RWPE2 (cell line): Measurements from ENCODE around the gene POU2AF1.

Experiments
- ATAC-seq: fragments of 200-7000 bp; cut with Tn5 transposase; 3 replicates; pipeline ENCODE4 v1.9.1; 2021; ENCODE audit warnings: low read depth
- DNase-seq: peaks from one replicate; pipeline ENCODE4 v3.0.0-alpha.2; 2020; ENCODE audit warnings: low spot score
- H3K27ac ChIP-seq: fragments of 450-650 bp; 2 replicates; pipeline ENCODE4 v1.5.1; 2017; ENCODE audit warnings: mild to moderate bottlenecking; ENCODE audit not compliant: poor library complexity, severe bottlenecking
- H3K27me3 ChIP-seq: fragments of 250-450 bp; sonication (Bioruptor Pico); 2 replicates; pipeline ENCODE4 v1.5.1; 2021; ENCODE audit warnings: mild to moderate bottlenecking, moderate library complexity; ENCODE audit not compliant: insufficient read depth, poor library complexity, severe bottlenecking
- H3K36me3 ChIP-seq: fragments of 250-450 bp; sonication (Bioruptor Pico); 2 replicates; pipeline ENCODE4 v1.5.1; 2020; ENCODE audit warnings: low read depth, mild to moderate bottlenecking, moderate library complexity
- H3K4me1 ChIP-seq: fragments of 250-450 bp; sonication (Bioruptor Pico); 2 replicates; pipeline ENCODE4 v1.5.1; 2021; ENCODE audit warnings: mild to moderate bottlenecking, moderate library complexity; ENCODE audit not compliant: insufficient read depth, poor library complexity, severe bottlenecking
- H3K4me3 ChIP-seq: fragments of 250-450 bp; sonication (Bioruptor Pico); 2 replicates; pipeline ENCODE4 v1.5.1; 2021; ENCODE audit warnings: mild to moderate bottlenecking, moderate library complexity; ENCODE audit not compliant: severe bottlenecking
- H3K9me3 ChIP-seq: fragments of 250-450 bp; sonication (Bioruptor Pico); 2 replicates; pipeline ENCODE4 v1.5.1; 2021; ENCODE audit warnings: mild to moderate bottlenecking, moderate library complexity; ENCODE audit not compliant: severe bottlenecking
- CTCF ChIP-seq: fragments of 450-650 bp; IDR thresholded peaks from one replicate; pipeline ENCODE4 v1.5.1; 2017; ENCODE audit warnings: mild to moderate bottlenecking, moderate library complexity; ENCODE audit not compliant: poor library complexity, severe bottlenecking

The POU2AF1 gene

DNA sequence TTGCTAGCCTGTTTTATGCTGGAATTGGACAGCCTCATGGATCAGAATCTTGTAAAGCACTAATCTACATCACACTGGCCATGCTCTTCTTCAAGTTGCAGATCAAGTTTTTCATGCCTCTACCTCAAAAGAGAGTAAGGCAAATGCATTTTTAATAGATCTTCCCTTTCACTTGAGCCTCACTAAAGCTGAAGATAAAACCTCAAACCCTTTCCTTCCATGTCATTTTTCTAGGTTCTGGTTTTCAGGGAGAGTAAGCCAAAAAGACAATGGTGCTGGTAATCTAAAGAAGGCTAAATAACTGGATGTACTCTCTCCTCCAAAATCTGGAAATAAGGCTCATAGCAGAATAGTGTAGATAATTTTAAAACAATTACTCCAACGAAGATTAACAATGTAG is 28.3 kb downstream of the POU2AF1 start:
- H3K9me3 ChIP-seq: no peaks in the 10 kb centered on the region
- H3K4me3 ChIP-seq: no peak overlapping the region
- no peak for TF ChIP-seq CTCF
- DNase-seq (no peak), ATAC-seq (no peak)
- H3K36me3 ChIP-seq: no peaks in the 10 kb centered on the region
- no peaks in the 10 kb centered on the region for H3K27me3 ChIP-seq
- no peak overlapping the region for H3K27ac ChIP-seq
- H3K4me1 ChIP-seq: no peaks in the 10 kb centered on the region

DNA sequence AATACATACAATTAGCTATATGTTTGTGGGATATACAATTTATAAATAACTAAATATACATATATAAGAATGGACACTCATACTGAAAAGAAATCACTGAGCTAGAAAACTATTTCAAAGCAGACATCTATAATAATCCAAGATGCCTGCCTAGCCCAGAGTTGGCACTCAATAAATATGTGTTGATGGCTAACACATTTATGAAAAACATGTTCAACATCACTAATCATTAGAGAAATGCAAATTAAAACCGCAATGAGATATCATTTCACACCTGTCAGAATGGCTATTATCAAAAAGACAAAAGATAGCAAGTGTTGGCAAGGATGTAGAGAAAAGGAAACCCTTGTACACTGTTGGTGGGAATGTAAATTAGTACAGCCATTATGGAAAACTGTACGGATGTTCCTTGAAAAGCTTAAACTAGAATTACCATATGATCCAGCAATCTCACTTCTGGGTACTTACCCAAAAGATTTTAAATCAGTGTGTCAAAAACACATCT is 29.8 kb downstream of the POU2AF1 start:
- no peaks in the 10 kb centered on the region for H3K36me3 ChIP-seq
- H3K4me3 ChIP-seq: no peak overlapping the region
- no peak overlapping the region for H3K27ac ChIP-seq
- DNase-seq: no peak
- H3K4me1 ChIP-seq: no peaks in the 10 kb centered on the region
- TF ChIP-seq CTCF: no peak
- no peaks in the 10 kb centered on the region for H3K27me3 ChIP-seq
- no peak for ATAC-seq
- H3K9me3 ChIP-seq: no peaks in the 10 kb centered on the region

- no peak for DNase-seq
- Histone ChIP-seq H3K9me3 (no peaks in the 10 kb centered on the region), H3K4me3 (no peak overlapping the region), H3K27ac (no peak overlapping the region), H3K4me1 (no peaks in the 10 kb centered on the region), H3K36me3 (no peaks in the 10 kb centered on the region), H3K27me3 (no peaks in the 10 kb centered on the region)
- ATAC-seq: no peak
- no peak for TF ChIP-seq CTCF
Measured at GRCh38 chr11:111348147-111348546, 30.9 kb downstream of the POU2AF1 start.

- no peak overlapping the region for H3K27ac ChIP-seq
- no peak for ATAC-seq
- no peaks in the 10 kb centered on the region for H3K27me3 ChIP-seq
- no peaks in the 10 kb centered on the region for H3K4me1 ChIP-seq
- TF ChIP-seq CTCF: no peak
- no peak overlapping the region for H3K4me3 ChIP-seq
- H3K36me3 ChIP-seq: no peaks in the 10 kb centered on the region
- DNase-seq: no peak
- H3K9me3 ChIP-seq: no peaks in the 10 kb centered on the region
Measured at GRCh38 chr11:111347723-111348115, 31.4 kb downstream of the POU2AF1 start.

GRCh38 chr11:111347002-111347722 is 31.9 kb downstream of the POU2AF1 start:
- no peak overlapping the region for H3K27ac ChIP-seq
- no peaks in the 10 kb centered on the region for H3K27me3 ChIP-seq
- ATAC-seq: no peak
- no peaks in the 10 kb centered on the region for H3K36me3 ChIP-seq
- H3K4me1 ChIP-seq: no peaks in the 10 kb centered on the region
- DNase-seq: no peak
- H3K9me3 ChIP-seq: no peaks in the 10 kb centered on the region
- no peak overlapping the region for H3K4me3 ChIP-seq
- no peak for TF ChIP-seq CTCF
